Caco-2 (cell line): ENCODE results near the gene EFCAB14. TPM values are rescaled to one million over a fixed set of nuclear protein-coding genes. Genes with fewer than 3 reads are reported as not detected.

ENCODE experiments used
- BruUV-seq: library from RNA; stranded (reverse); fragments of 400-500 nt; replicated peaks from 2 replicates; lab custom pipeline; 2021; lab: Mats Ljungman, UMichigan
- CTCF ChIA-PET: fragments of 300-600 bp; sonication (Branson Sonifier 250); formaldehyde crosslinking; loops from one replicate; lab custom pipeline; 2022; ENCODE audit warnings: antibody characterized with exemption; lab: Charles Lee
- POLR2A ChIA-PET: fragments of 300-600 bp; sonication (Branson Sonifier 250); formaldehyde crosslinking; loops from one replicate; lab custom pipeline; 2022; ENCODE audit warnings: antibody characterized with exemption; lab: Charles Lee
- DNase-seq, 2 experiments: peaks; one replicate each; pipeline versions ENCODE4 v3.0.0 to v3.0.0-alpha.2; 2020 to 2022
- H3K27me3 ChIP-seq: replicated peaks from 2 replicates; pipeline ENCODE4 v1.6.0; 2011; ENCODE audit warnings: low read length; ENCODE audit not compliant: control insufficient read depth, insufficient read depth
- H3K36me3 ChIP-seq: 2 replicates; pipeline ENCODE4 v1.5.1; 2011; ENCODE audit warnings: low read length; ENCODE audit not compliant: control insufficient read depth, insufficient read depth
- H3K4me1 ChIP-seq: fragments of 250-450 bp; sonication (Bioruptor Pico); 2 replicates; pipeline ENCODE4 v1.5.1; 2020; ENCODE audit warnings: mild to moderate bottlenecking
- H3K4me3 ChIP-seq: 2 replicates; pipeline ENCODE4 v1.5.1; 2011; ENCODE audit warnings: low read depth, mild to moderate bottlenecking, control low read depth, low read length
- H3K9me3 ChIP-seq: fragments of 250-450 bp; sonication (Bioruptor Pico); 2 replicates; pipeline ENCODE4 v1.5.1; 2020; ENCODE audit warnings: mild to moderate bottlenecking, moderate library complexity
- H3K27ac Mint-ChIP-seq: one replicate; pipeline ENCODE4 v1.8.0; 2022; ENCODE audit warnings: mixed read lengths; ENCODE audit not compliant: unreplicated experiment
- H3K27me3 Mint-ChIP-seq: one replicate; pipeline ENCODE4 v1.8.0; 2022; ENCODE audit warnings: mixed read lengths; ENCODE audit not compliant: insufficient read depth, unreplicated experiment
- H3K36me3 Mint-ChIP-seq: one replicate; pipeline ENCODE4 v1.8.0; 2022; ENCODE audit warnings: mild to moderate bottlenecking, mixed read lengths; ENCODE audit not compliant: insufficient read depth, unreplicated experiment
- H3K4me1 Mint-ChIP-seq: one replicate; pipeline ENCODE4 v1.8.0; 2022; ENCODE audit warnings: low read depth, mixed read lengths; ENCODE audit not compliant: unreplicated experiment
- H3K4me3 Mint-ChIP-seq: one replicate; pipeline ENCODE4 v1.8.0; 2022; ENCODE audit warnings: mild to moderate bottlenecking, moderate library complexity, mixed read lengths; ENCODE audit not compliant: unreplicated experiment
- H3K9me3 Mint-ChIP-seq: one replicate; pipeline ENCODE4 v1.8.0; 2022; ENCODE audit warnings: mixed read lengths; ENCODE audit not compliant: unreplicated experiment
- intact Hi-C: fragments of 100-400 bp; cut with micrococcal nuclease; formaldehyde crosslinking; loops from one replicate; pipeline ENCODE4 v1.10.0; 2022; ENCODE audit not compliant: unreplicated experiment
- total RNA-seq: library from RNA; stranded (reverse); gene quantifications from 2 replicates; pipeline ENCODE4 v1.2.3, GENCODE V29; 2022
- TF ChIP-seq, protein P1 (sequence below), 2 experiments: fragments of 200-600 bp in 1 of 2; IDR thresholded peaks; 1 replicate in 1 of 2; 2 replicates in 1 of 2; pipeline versions ENCODE4 v1.5.1 to v1.8.0; 2011 to 2022; ENCODE audit warnings: antibody characterized with exemption in 1 of 2, control low read depth in 1 of 2, inconsistent platforms in 1 of 2, low read depth in 1 of 2, low read length in 1 of 2, mild to moderate bottlenecking in 1 of 2, moderate library complexity in 1 of 2; ENCODE audit not compliant: insufficient read depth in 1 of 2, severe bottlenecking in 1 of 2, unreplicated experiment in 1 of 2

The EFCAB14 gene
- total RNA-seq, 1 experiment from 2014 or later: 60.3 TPM

GRCh38 chr1:46692811-46693770 lies 25.8 kb downstream of the EFCAB14 start:
- H3K9me3 Mint-ChIP-seq: no peaks in the 10 kb centered on the region
- peaks cover 6% of the 10 kb centered on the region for H3K4me1 Mint-ChIP-seq
- no peaks in the 10 kb centered on the region for H3K4me1 ChIP-seq
- no peak for DNase-seq
- CTCF ChIA-PET: no interaction called here
- H3K4me3 Mint-ChIP-seq: no peak overlapping the region
- no peaks in the 10 kb centered on the region for H3K9me3 ChIP-seq
- TF ChIP-seq, protein P1, sequence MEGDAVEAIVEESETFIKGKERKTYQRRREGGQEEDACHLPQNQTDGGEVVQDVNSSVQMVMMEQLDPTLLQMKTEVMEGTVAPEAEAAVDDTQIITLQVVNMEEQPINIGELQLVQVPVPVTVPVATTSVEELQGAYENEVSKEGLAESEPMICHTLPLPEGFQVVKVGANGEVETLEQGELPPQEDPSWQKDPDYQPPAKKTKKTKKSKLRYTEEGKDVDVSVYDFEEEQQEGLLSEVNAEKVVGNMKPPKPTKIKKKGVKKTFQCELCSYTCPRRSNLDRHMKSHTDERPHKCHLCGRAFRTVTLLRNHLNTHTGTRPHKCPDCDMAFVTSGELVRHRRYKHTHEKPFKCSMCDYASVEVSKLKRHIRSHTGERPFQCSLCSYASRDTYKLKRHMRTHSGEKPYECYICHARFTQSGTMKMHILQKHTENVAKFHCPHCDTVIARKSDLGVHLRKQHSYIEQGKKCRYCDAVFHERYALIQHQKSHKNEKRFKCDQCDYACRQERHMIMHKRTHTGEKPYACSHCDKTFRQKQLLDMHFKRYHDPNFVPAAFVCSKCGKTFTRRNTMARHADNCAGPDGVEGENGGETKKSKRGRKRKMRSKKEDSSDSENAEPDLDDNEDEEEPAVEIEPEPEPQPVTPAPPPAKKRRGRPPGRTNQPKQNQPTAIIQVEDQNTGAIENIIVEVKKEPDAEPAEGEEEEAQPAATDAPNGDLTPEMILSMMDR (IDR thresholded peaks at IDR 0.05; ENCODE audit: insufficient read depth in 1 of 2, low read depth in 1 of 2, low read length in 1 of 2, severe bottlenecking in 1 of 2, unreplicated experiment in 1 of 2): no peak
- H3K27me3 ChIP-seq: no peaks in the 10 kb centered on the region
- POLR2A ChIA-PET: no interaction called here
- H3K4me3 ChIP-seq: no peak overlapping the region
- intact Hi-C loops: no loop called here
- no TSS peak for BruUV-seq
- no peaks in the 10 kb centered on the region; the same call in none of the 2 replicates for H3K36me3 ChIP-seq
- no peaks in the 10 kb centered on the region for H3K27me3 Mint-ChIP-seq
- peaks cover 35% of the 10 kb centered on the region for H3K36me3 Mint-ChIP-seq
- H3K27ac Mint-ChIP-seq: no peak overlapping the region

GRCh38 chr1:46691997-46692790 lies 26.7 kb downstream of the EFCAB14 start:
- H3K36me3 ChIP-seq: no peaks in the 10 kb centered on the region; the same call in none of the 2 replicates

More at GRCh38 chr1:46691997-46692790, 26.7 kb downstream of the EFCAB14 start:
- Mint-ChIP-seq H3K4me3 (no peak overlapping the region), H3K27ac (no peak overlapping the region), H3K9me3 (no peaks in the 10 kb centered on the region), H3K27me3 (no peaks in the 10 kb centered on the region), H3K36me3 (peaks cover 35% of the 10 kb centered on the region), H3K4me1 (peaks cover 6% of the 10 kb centered on the region)
- H3K27me3 ChIP-seq: no peaks in the 10 kb centered on the region
- TF ChIP-seq, protein P1 (IDR thresholded peaks at IDR 0.05; ENCODE audit: insufficient read depth in 1 of 2, low read depth in 1 of 2, low read length in 1 of 2, severe bottlenecking in 1 of 2, unreplicated experiment in 1 of 2): no peak
- H3K4me3 ChIP-seq: no peak overlapping the region
- BruUV-seq: no TSS peak
- ChIA-PET POLR2A (no interaction called here), CTCF (no interaction called here)
- no peaks in the 10 kb centered on the region for H3K4me1 ChIP-seq
- DNase-seq: no peak
- intact Hi-C loops: no loop called here
- H3K9me3 ChIP-seq: no peaks in the 10 kb centered on the region
